H9 (cell line): Measurements from ENCODE around the gene EXOC3L4. TPM values are rescaled to one million over a fixed set of nuclear protein-coding genes. Genes with fewer than 3 reads are reported as not detected.

Experiments used
- DNase-seq: peaks from one replicate; pipeline ENCODE4 v3.0.0-alpha.2; 2017
- H2AFZ ChIP-seq: one replicate; pipeline ENCODE4 v1.6.1; 2013; ENCODE audit warnings: mild to moderate bottlenecking, low read length, control low read depth, moderate library complexity
- H2AK5ac ChIP-seq: 2 replicates; pipeline ENCODE4 v1.6.1; 2013; ENCODE audit warnings: low read length, control low read depth, mixed read lengths; ENCODE audit not compliant: insufficient read length
- H2BK120ac ChIP-seq: one replicate; pipeline ENCODE4 v1.6.1; 2013; ENCODE audit warnings: low read depth, mild to moderate bottlenecking, low read length, control low read depth, inconsistent platforms; ENCODE audit not compliant: poor library complexity, severe bottlenecking
- H2BK12ac ChIP-seq: 2 replicates; pipeline ENCODE4 v1.6.1; 2013; ENCODE audit warnings: low read length, control low read depth, mixed read lengths, low read depth; ENCODE audit not compliant: insufficient read length
- H2BK15ac ChIP-seq: 2 replicates; pipeline ENCODE4 v1.6.1; 2013; ENCODE audit warnings: low read depth, low read length, control low read depth
- H2BK20ac ChIP-seq: one replicate; pipeline ENCODE4 v1.6.1; 2013; ENCODE audit warnings: low read depth, mild to moderate bottlenecking, low read length, control low read depth, inconsistent platforms; ENCODE audit not compliant: poor library complexity, severe bottlenecking
- H2BK5ac ChIP-seq: 2 replicates; pipeline ENCODE4 v1.6.1; 2013; ENCODE audit warnings: low read length, control low read depth, mixed read lengths; ENCODE audit not compliant: insufficient read length
- H3K14ac ChIP-seq: 2 replicates; pipeline ENCODE4 v1.6.1; 2013; ENCODE audit warnings: low read length, control low read depth; ENCODE audit not compliant: insufficient read depth
- H3K18ac ChIP-seq: 2 replicates; pipeline ENCODE4 v1.6.1; 2013; ENCODE audit warnings: low read depth, mild to moderate bottlenecking, mixed read lengths, low read length, control low read depth; ENCODE audit not compliant: insufficient read length
- H3K23ac ChIP-seq: 2 replicates; pipeline ENCODE4 v1.6.1; 2013; ENCODE audit warnings: low read length, control low read depth, mixed read lengths, low read depth; ENCODE audit not compliant: insufficient read length
- H3K23me2 ChIP-seq: 2 replicates; pipeline ENCODE4 v1.6.1; 2013; ENCODE audit warnings: low read depth, mild to moderate bottlenecking, mixed read lengths, low read length, control low read depth; ENCODE audit not compliant: insufficient read length, poor library complexity, severe bottlenecking
- H3K27ac ChIP-seq: 2 replicates; pipeline ENCODE4 v1.5.1; 2013; ENCODE audit warnings: low read length, control low read depth, mixed read lengths, low read depth; ENCODE audit not compliant: insufficient read length
- H3K27me3 ChIP-seq: 2 replicates; pipeline ENCODE4 v1.6.1; 2013; ENCODE audit warnings: low read length, control low read depth, inconsistent platforms; ENCODE audit not compliant: insufficient read depth
- H3K4ac ChIP-seq: 2 replicates; pipeline ENCODE4 v1.6.1; 2013; ENCODE audit warnings: low read depth, mild to moderate bottlenecking, control low read depth, inconsistent platforms, low read length, moderate library complexity
- H3K4me1 ChIP-seq: 2 replicates; pipeline ENCODE4 v1.6.1; 2013; ENCODE audit warnings: low read length, control low read depth, inconsistent platforms; ENCODE audit not compliant: insufficient read depth
- H3K4me2 ChIP-seq: 2 replicates; pipeline ENCODE4 v1.6.1; 2013; ENCODE audit warnings: low read length, control low read depth, mixed read lengths; ENCODE audit not compliant: insufficient read length, insufficient read depth
- H3K56ac ChIP-seq: 2 replicates; pipeline ENCODE4 v1.6.1; 2013; ENCODE audit warnings: low read depth, mild to moderate bottlenecking, mixed read lengths, low read length, control low read depth; ENCODE audit not compliant: insufficient read length
- H3K79me1 ChIP-seq: 2 replicates; pipeline ENCODE4 v1.6.1; 2013; ENCODE audit warnings: low read depth, mild to moderate bottlenecking, moderate library complexity, low read length, control low read depth, inconsistent platforms; ENCODE audit not compliant: insufficient read depth, poor library complexity, severe bottlenecking
- H3K79me2 ChIP-seq: 2 replicates; pipeline ENCODE4 v1.6.1; 2013; ENCODE audit warnings: low read length, control low read depth, inconsistent platforms; ENCODE audit not compliant: insufficient read depth
- H3K9ac ChIP-seq: 2 replicates; pipeline ENCODE4 v1.6.1; 2013; ENCODE audit warnings: low read length, control low read depth, mixed read lengths; ENCODE audit not compliant: insufficient read length; ENCODE audit errors: extremely low read depth
- H3K9me3 ChIP-seq: one replicate; pipeline ENCODE4 v1.6.1; 2013; ENCODE audit warnings: low read depth, low read length, inconsistent platforms; ENCODE audit not compliant: control insufficient read depth
- H3T11ph ChIP-seq: one replicate; pipeline ENCODE4 v1.6.1; 2013; ENCODE audit warnings: mild to moderate bottlenecking, low read length, control low read depth, inconsistent platforms
- H4K20me1 ChIP-seq: one replicate; pipeline ENCODE4 v1.6.1; 2013; ENCODE audit not compliant: control insufficient read depth, insufficient read length, insufficient read depth
- H4K5ac ChIP-seq: 2 replicates; pipeline ENCODE4 v1.6.1; 2013; ENCODE audit warnings: low read depth, mild to moderate bottlenecking, mixed read lengths, low read length, control low read depth; ENCODE audit not compliant: insufficient read length
- H4K8ac ChIP-seq: replicated peaks from 2 replicates; pipeline ENCODE4 v1.6.1; 2013; ENCODE audit warnings: low read length, control low read depth, mixed read lengths, low read depth; ENCODE audit not compliant: insufficient read length
- H4K91ac ChIP-seq: 2 replicates; pipeline ENCODE4 v1.6.1; 2013; ENCODE audit warnings: low read depth, mild to moderate bottlenecking, moderate library complexity, mixed read lengths, low read length, control low read depth; ENCODE audit not compliant: insufficient read length
- H3K27ac Mint-ChIP-seq, 3 experiments: 2 replicates in 2 of 3; 3 replicates in 1 of 3; pipeline ENCODE4 v1.8.0; 2020 to 2021; ENCODE audit warnings: mixed read lengths in 3 of 3, mild to moderate bottlenecking in 1 of 3, moderate library complexity in 1 of 3
- H3K27me3 Mint-ChIP-seq: 2 replicates; pipeline ENCODE4 v1.8.0; 2021; ENCODE audit warnings: low read depth, mild to moderate bottlenecking, moderate library complexity, mixed read lengths
- H3K36me3 Mint-ChIP-seq, 3 experiments: 2 replicates in 2 of 3; 3 replicates in 1 of 3; pipeline ENCODE4 v1.8.0; 2020 to 2021; ENCODE audit warnings: low read depth in 3 of 3, mixed read lengths in 3 of 3; ENCODE audit not compliant: insufficient read depth in 1 of 3
- H3K4me1 Mint-ChIP-seq, 2 experiments: 2 replicates each; pipeline ENCODE4 v1.8.0; 2020; ENCODE audit warnings: mixed read lengths in 2 of 2
- H3K4me3 Mint-ChIP-seq, 2 experiments: 2 replicates in 1 of 2; 3 replicates in 1 of 2; pipeline ENCODE4 v1.8.0; 2020 to 2021; ENCODE audit warnings: mild to moderate bottlenecking in 2 of 2, mixed read lengths in 2 of 2, moderate library complexity in 1 of 2
- H3K9me3 Mint-ChIP-seq, 2 experiments: 2 replicates in 1 of 2; 3 replicates in 1 of 2; pipeline ENCODE4 v1.8.0; 2020; ENCODE audit warnings: mild to moderate bottlenecking in 2 of 2, mixed read lengths in 2 of 2, moderate library complexity in 1 of 2
- CTCF ChIP-seq: fragments of 200-600 bp; sonication (generic); conservative IDR thresholded peaks from 3 replicates; pipeline ENCODE4 v1.8.0; 2021; ENCODE audit warnings: antibody characterized with exemption, mild to moderate bottlenecking
- WGBS: extraction: QIAGEN DNeasy Blood & Tissue Kit; methylation state at CpG from one replicate; pipeline ENCODE4 v1.1.7; 2013; ENCODE audit warnings: missing lambda C conversion rate, low lambda C conversion rate, mixed read lengths; ENCODE audit not compliant: insufficient read length; ENCODE audit errors: extremely low coverage; 5-methylcytosine and 5-hydroxymethylcytosine counted together
- total RNA-seq: library from RNA; stranded (reverse); gene quantifications from 2 replicates; pipeline ENCODE4 v1.2.1, GENCODE V29; 2021

Gene EXOC3L4
- total RNA-seq, 1 experiment from 2014 or later: 0.42 TPM

GRCh38 chr14:103158688-103159087 is 64.2 kb downstream of the EXOC3L4 start:
- Histone ChIP-seq H3T11ph (no peak overlapping the region), H3K79me2 (no peaks in the 10 kb centered on the region), H4K8ac (no peak overlapping the region), H3K27ac (no peak overlapping the region), H2BK20ac (no peak overlapping the region), H3K23me2 (no peaks in the 10 kb centered on the region), H2AK5ac (no peak overlapping the region), H4K5ac (no peak overlapping the region), H4K91ac (no peak overlapping the region), H3K27me3 (no peaks in the 10 kb centered on the region), H3K23ac (no peak overlapping the region), H2BK120ac (no peak overlapping the region), H3K4me1 (no peaks in the 10 kb centered on the region; the same call in 1 of the 2 replicates), H3K56ac (no peak overlapping the region), H3K18ac (no peak overlapping the region), H4K20me1 (no peaks in the 10 kb centered on the region), H3K9me3 (peaks cover 14% of the 10 kb centered on the region), H2AFZ (no peak overlapping the region), H3K4me2 (no peak overlapping the region), H2BK5ac (no peak overlapping the region), H2BK12ac (no peak overlapping the region), H3K14ac (no peak overlapping the region), H3K79me1 (no peaks in the 10 kb centered on the region), H3K4ac (no peak overlapping the region), H3K9ac (no peak overlapping the region), H2BK15ac (no peak overlapping the region)
- Mint-ChIP-seq H3K4me1 (peaks cover 8 to 20% of the 10 kb centered on the region in 2 experiments), H3K27ac (no peak overlapping the region), H3K27me3 (peaks cover 14% of the 10 kb centered on the region), H3K4me3 (no peak overlapping the region), H3K36me3 (peaks cover 0 to 5% (median 2%) of the 10 kb centered on the region in 3 experiments; a peak in 1 of 7 replicates), H3K9me3 (peaks cover 0 to 12% of the 10 kb centered on the region in 2 experiments; a peak in 3 of 5 replicates)
- no peak for DNase-seq
- no peak for TF ChIP-seq CTCF
- no CpG with 5 or more reads among the region's 1 CpG for WGBS

Other genes with a start within 250 kb of the EXOC3L4 start
- 1.9 and 2.2 TPM in 2 replicates for gene AMN, start 172.1 kb upstream of the EXOC3L4 start, total RNA-seq
- gene CDC42BPB, start 37.2 kb upstream of the EXOC3L4 start, total RNA-seq: 97.3 and 103 TPM in 2 replicates
- gene LBHD2, start 10.5 kb upstream of the EXOC3L4 start, total RNA-seq: not detected in 2 replicates
- gene TNFAIP2, start 28.7 kb downstream of the EXOC3L4 start, total RNA-seq: 29.3 and 29.7 TPM in 2 replicates
- 337 and 356 TPM in 2 replicates for gene EIF5, start 239.5 kb downstream of the EXOC3L4 start, total RNA-seq